ENCODE data around the gene SEPHS1.
"Not testable (repeated sequence)": the region's sequence is repeated elsewhere in the genome, so short reads cannot be mapped to it uniquely, and the experiment has no call there.

The SEPHS1 gene

GRCh38 chr10:13360587-13360986 lies 12.5 kb upstream of the SEPHS1 start:
- no peak for DNase-seq (ENCODE audit: low read depth in 2 of 2)

GRCh38 chr10:13356392-13356791 lies 8.3 kb upstream of the SEPHS1 start:
- DNase-seq (ENCODE audit: low read depth in 2 of 2) = no peak

- DNase-seq (ENCODE audit: low read depth in 2 of 2) = no peak
Measured at GRCh38 chr10:13354783-13355182, 6.7 kb upstream of the SEPHS1 start.

- no peak for DNase-seq (ENCODE audit: low read depth in 2 of 2)
Measured at GRCh38 chr10:13352519-13352918, 4.4 kb upstream of the SEPHS1 start.

- DNase-seq (ENCODE audit: low read depth in 2 of 2) = no peak
Measured at GRCh38 chr10:13351340-13351915, 3.3 kb upstream of the SEPHS1 start.

- DNase-seq (ENCODE audit: low read depth in 2 of 2) = no peak
Measured at GRCh38 chr10:13349463-13350274, 1.6 kb upstream of the SEPHS1 start.

GRCh38 chr10:13347500-13348156 lies 465 bp downstream of the SEPHS1 start:
- peak; percentile 50 to 61 for DNase-seq (ENCODE audit: low read depth in 2 of 2)

- no peak for DNase-seq (ENCODE audit: low read depth in 2 of 2)
Measured at GRCh38 chr10:13347043-13347499, 1.0 kb downstream of the SEPHS1 start.

- DNase-seq (ENCODE audit: low read depth in 2 of 2) = peak; percentile 54 to 57
Measured at GRCh38 chr10:13346283-13347042, 1.6 kb downstream of the SEPHS1 start.

GRCh38 chr10:13340626-13341376 lies 7.3 kb downstream of the SEPHS1 start:
- DNase-seq (ENCODE audit: low read depth in 2 of 2) = no peak

GRCh38 chr10:13340068-13340467 lies 8.0 kb downstream of the SEPHS1 start:
- DNase-seq (ENCODE audit: low read depth in 2 of 2) = no peak

GRCh38 chr10:13338390-13339110 lies 9.5 kb downstream of the SEPHS1 start:
- peak; percentile 79 to 83 for DNase-seq (ENCODE audit: low read depth in 2 of 2)

- no peak for DNase-seq (ENCODE audit: low read depth in 2 of 2)
Measured at GRCh38 chr10:13337827-13338196, 10.3 kb downstream of the SEPHS1 start.

GRCh38 chr10:13337128-13337826 lies 10.8 kb downstream of the SEPHS1 start:
- DNase-seq (ENCODE audit: low read depth in 2 of 2) = no peak

GRCh38 chr10:13335881-13336280 lies 12.2 kb downstream of the SEPHS1 start:
- no peak for DNase-seq (ENCODE audit: low read depth in 2 of 2)

GRCh38 chr10:13334556-13334955 lies 13.5 kb downstream of the SEPHS1 start:
- DNase-seq (ENCODE audit: low read depth in 2 of 2) = no peak

- no peak for DNase-seq (ENCODE audit: low read depth in 2 of 2)
Measured at GRCh38 chr10:13331646-13332045, 16.4 kb downstream of the SEPHS1 start.

- not testable (repeated sequence) for DNase-seq (ENCODE audit: low read depth in 2 of 2)
Measured at GRCh38 chr10:13330980-13331379, 17.1 kb downstream of the SEPHS1 start.

GRCh38 chr10:13329565-13329964 lies 18.5 kb downstream of the SEPHS1 start:
- DNase-seq (ENCODE audit: low read depth in 2 of 2) = no peak

GRCh38 chr10:13328613-13329012 lies 19.5 kb downstream of the SEPHS1 start:
- no peak for DNase-seq (ENCODE audit: low read depth in 2 of 2)

Measured in fibroblast of skin of left biceps (primary cell).